H1 (cell line): ENCODE results near the gene NFIA. TPM values are rescaled to one million over a fixed set of nuclear protein-coding genes. Genes with fewer than 3 reads are reported as not detected.

Source experiments
- CTCF ChIA-PET: fragments of 300-600 bp; sonication (Branson Sonifier 250); formaldehyde crosslinking; loops from one replicate; lab custom pipeline; 2021; ENCODE audit not compliant: partially characterized antibody; lab: Charles Lee
- POLR2A ChIA-PET: fragments of 300-600 bp; sonication (Branson Sonifier 250); formaldehyde crosslinking; loops from one replicate; lab custom pipeline; 2021; ENCODE audit warnings: inconsistent platforms; ENCODE audit not compliant: partially characterized antibody; lab: Charles Lee
- DNase-seq, 2 experiments: peaks; one replicate each; pipeline versions ENCODE4 v3.0.0 to v3.0.0-alpha.2; 2010 to 2022; ENCODE audit warnings: low spot score in 2 of 2, low read depth in 1 of 2, mixed read lengths in 1 of 2
- FAIRE-seq: peaks from 2 replicates; lab custom pipeline; 2011; peaks lifted over from hg19 to GRCh38; lab: Jason Lieb, UNC
- H2AFZ ChIP-seq: 2 replicates; pipeline ENCODE4 v1.8.1; 2012; ENCODE audit warnings: low read length, inconsistent platforms
- H2AK5ac ChIP-seq: 2 replicates; pipeline ENCODE4 v1.6.1; 2013; ENCODE audit warnings: low read depth, low read length
- H2BK120ac ChIP-seq: replicated peaks from 2 replicates; pipeline ENCODE3; 2013; ENCODE audit warnings: low read depth, low read length, inconsistent platforms
- H2BK12ac ChIP-seq: 2 replicates; pipeline ENCODE4 v1.6.1; 2013; ENCODE audit warnings: low read depth, low read length
- H2BK15ac ChIP-seq: 2 replicates; pipeline ENCODE4 v1.6.1; 2013; ENCODE audit warnings: low read length
- H2BK20ac ChIP-seq: 2 replicates; pipeline ENCODE4 v1.6.1; 2013; ENCODE audit warnings: low read length
- H2BK5ac ChIP-seq: 2 replicates; pipeline ENCODE4 v1.6.1; 2013; ENCODE audit warnings: low read depth, low read length
- H3K14ac ChIP-seq: 2 replicates; pipeline ENCODE4 v1.6.1; 2013; ENCODE audit warnings: inconsistent platforms; ENCODE audit not compliant: insufficient read length
- H3K18ac ChIP-seq: 2 replicates; pipeline ENCODE4 v1.6.1; 2013; ENCODE audit warnings: low read length; ENCODE audit errors: extremely low read depth
- H3K23ac ChIP-seq: 2 replicates; pipeline ENCODE4 v1.6.1; 2013; ENCODE audit warnings: inconsistent platforms; ENCODE audit not compliant: insufficient read length
- H3K23me2 ChIP-seq: 2 replicates; pipeline ENCODE4 v1.6.1; 2013; ENCODE audit warnings: low read depth, low read length
- H3K27ac ChIP-seq: 2 replicates; pipeline ENCODE4 v1.6.1; 2011; ENCODE audit warnings: low read depth, low read length, inconsistent platforms
- H3K27me3 ChIP-seq, 4 experiments: replicated peaks in 1 of 4; 1 replicate in 1 of 4; 2 replicates in 3 of 4; pipeline versions ENCODE4 v1.6.1 to v1.8.1; 2011 to 2013; ENCODE audit warnings: low read length in 3 of 4, mild to moderate bottlenecking in 3 of 4, inconsistent platforms in 2 of 4, mixed read lengths in 2 of 4, moderate library complexity in 1 of 4; ENCODE audit not compliant: control insufficient read depth in 3 of 4, insufficient read depth in 3 of 4; ENCODE audit errors: extremely low read depth in 1 of 4
- H3K36me3 ChIP-seq, 4 experiments: 2 replicates each; pipeline versions ENCODE4 v1.6.1 to v1.8.1; 2011 to 2013; ENCODE audit warnings: mild to moderate bottlenecking in 4 of 4, low read length in 3 of 4, moderate library complexity in 2 of 4, control low read depth in 1 of 4, inconsistent platforms in 1 of 4; ENCODE audit not compliant: insufficient read depth in 4 of 4, control insufficient read depth in 2 of 4
- H3K4ac ChIP-seq: replicated peaks from 2 replicates; pipeline ENCODE3; 2013; ENCODE audit warnings: low read length, low read depth, mixed read lengths, inconsistent platforms; ENCODE audit not compliant: insufficient read length
- H3K4me1 ChIP-seq, 4 experiments: replicated peaks in 1 of 4; 1 replicate in 1 of 4; 2 replicates in 3 of 4; pipeline versions ENCODE4 v1.6.1 to v1.8.1; 2011 to 2013; ENCODE audit warnings: low read length in 3 of 4, inconsistent platforms in 2 of 4, mixed read lengths in 1 of 4; ENCODE audit not compliant: insufficient read depth in 4 of 4, control insufficient read depth in 3 of 4
- H3K4me2 ChIP-seq, 2 experiments: 2 replicates each; pipeline versions ENCODE4 v1.6.1 to v1.8.1; 2011 to 2013; ENCODE audit warnings: low read depth in 2 of 2, low read length in 2 of 2, control low read depth in 1 of 2, inconsistent platforms in 1 of 2, mild to moderate bottlenecking in 1 of 2; ENCODE audit not compliant: insufficient read depth in 1 of 2
- H3K4me3 ChIP-seq, 4 experiments: fragments of 200-600, 300-600 bp in 1 of 4; sonication (generic), shearing (Covaris generic), sonication (Bioruptor Twin) in 1 of 4; 2 replicates each; pipeline versions ENCODE4 v1.5.1 to v1.8.1; 2011 to 2016; ENCODE audit warnings: low read length in 4 of 4, low read depth in 3 of 4, control low read depth in 2 of 4, inconsistent platforms in 2 of 4, mild to moderate bottlenecking in 2 of 4, mixed read lengths in 1 of 4, moderate library complexity in 1 of 4; ENCODE audit not compliant: insufficient read depth in 2 of 4; ENCODE audit errors: extremely low read depth in 1 of 4
- H3K56ac ChIP-seq: replicated peaks from 2 replicates; pipeline ENCODE3; 2013; ENCODE audit warnings: low read depth, mild to moderate bottlenecking, mixed read lengths, low read length, inconsistent platforms; ENCODE audit not compliant: insufficient read length
- H3K79me1 ChIP-seq: 2 replicates; pipeline ENCODE4 v1.6.1; 2013; ENCODE audit warnings: low read depth, low read length, control low read depth
- H3K79me2 ChIP-seq, 2 experiments: 2 replicates each; pipeline versions ENCODE4 v1.6.1 to v1.8.1; 2012 to 2013; ENCODE audit warnings: low read length in 2 of 2, mild to moderate bottlenecking in 2 of 2, inconsistent platforms in 1 of 2; ENCODE audit not compliant: insufficient read depth in 2 of 2, control insufficient read depth in 1 of 2
- H3K9ac ChIP-seq, 4 experiments: replicated peaks in 1 of 4; 1 replicate in 1 of 4; 2 replicates in 3 of 4; pipeline versions ENCODE4 v1.6.1 to v1.8.1; 2011 to 2013; ENCODE audit warnings: low read depth in 3 of 4, low read length in 3 of 4, control low read depth in 2 of 4, mild to moderate bottlenecking in 2 of 4, moderate library complexity in 2 of 4, inconsistent platforms in 1 of 4; ENCODE audit errors: extremely low read depth in 1 of 4
- H3K9me3 ChIP-seq, 2 experiments: 2 replicates each; pipeline versions ENCODE4 v1.6.1 to v1.8.1; 2012 to 2013; ENCODE audit warnings: mild to moderate bottlenecking in 2 of 2, moderate library complexity in 2 of 2, control low read depth in 1 of 2, inconsistent platforms in 1 of 2, low read depth in 1 of 2, low read length in 1 of 2, mixed read lengths in 1 of 2; ENCODE audit not compliant: insufficient read depth in 2 of 2
- H4K20me1 ChIP-seq, 2 experiments: replicated peaks in 1 of 2; 2 replicates each; pipeline versions ENCODE3 to v1.8.1; 2011 to 2013; ENCODE audit warnings: inconsistent platforms in 2 of 2, low read length in 2 of 2, mild to moderate bottlenecking in 1 of 2; ENCODE audit not compliant: insufficient read depth in 2 of 2, control insufficient read depth in 1 of 2
- H4K5ac ChIP-seq: 2 replicates; pipeline ENCODE4 v1.6.1; 2013; ENCODE audit warnings: low read length, low read depth, mixed read lengths, inconsistent platforms; ENCODE audit not compliant: insufficient read length
- H4K8ac ChIP-seq: 2 replicates; pipeline ENCODE4 v1.8.0; 2013; ENCODE audit warnings: mild to moderate bottlenecking, moderate library complexity, low read length, inconsistent platforms; ENCODE audit not compliant: insufficient read depth; ENCODE audit errors: extremely low read depth
- H4K91ac ChIP-seq: replicated peaks from 2 replicates; pipeline ENCODE3; 2013; ENCODE audit warnings: low read length, mixed read lengths, inconsistent platforms; ENCODE audit not compliant: insufficient read length
- BCL11A ChIP-seq, 2 experiments: IDR thresholded peaks; one replicate each; pipeline ENCODE4 v1.6.1; 2011; ENCODE audit warnings: low read depth in 2 of 2, low read length in 2 of 2, mild to moderate bottlenecking in 2 of 2
- CEBPB ChIP-seq: IDR thresholded peaks from 2 replicates; pipeline ENCODE4 v1.6.1; 2012; ENCODE audit warnings: low read depth, low read length
- CHD1 ChIP-seq: IDR thresholded peaks from 2 replicates; pipeline ENCODE4 v1.6.1; 2012; ENCODE audit warnings: low read depth, low read length, improper control_type of control experiment
- CREB1 ChIP-seq: IDR thresholded peaks from 2 replicates; pipeline ENCODE4 v1.6.1; 2012; ENCODE audit warnings: inconsistent platforms
- CTBP2 ChIP-seq: IDR thresholded peaks from 2 replicates; pipeline ENCODE4 v1.7.0; 2011; ENCODE audit warnings: borderline replicate concordance, mild to moderate bottlenecking, moderate library complexity, mixed read lengths, low read length; ENCODE audit not compliant: insufficient read depth, insufficient read length
- EGR1 ChIP-seq: IDR thresholded peaks from 2 replicates; pipeline ENCODE4 v1.6.1; 2011; ENCODE audit warnings: low read depth, low read length, borderline replicate concordance
- KDM5A ChIP-seq: fragments of 200-600 bp; IDR thresholded peaks from 2 replicates; pipeline ENCODE4 v1.7.1; 2012; ENCODE audit warnings: mild to moderate bottlenecking, low read length, inconsistent platforms, mixed read lengths
- RAD21 ChIP-seq, 2 experiments: IDR thresholded peaks in 1 of 2; conservative IDR thresholded peaks in 1 of 2; 2 replicates each; pipeline ENCODE4 v1.6.1; 2011; ENCODE audit warnings: low read depth in 2 of 2, low read length in 2 of 2, improper control_type of control experiment in 1 of 2, inconsistent platforms in 1 of 2, mild to moderate bottlenecking in 1 of 2, moderate library complexity in 1 of 2
- RBBP5 ChIP-seq: IDR thresholded peaks from 2 replicates; pipeline ENCODE4 v1.7.1; 2012; ENCODE audit warnings: low read depth, mild to moderate bottlenecking, inconsistent platforms, low read length, moderate library complexity, borderline replicate concordance
- RNF2 ChIP-seq: fragments of 200-900, 300-1000 bp; sonication (generic); IDR thresholded peaks from 2 replicates; pipeline ENCODE4 v1.7.1; 2016; ENCODE audit warnings: borderline replicate concordance, low read depth, mild to moderate bottlenecking, antibody characterized with exemption, low read length; ENCODE audit not compliant: poor library complexity, severe bottlenecking; ENCODE audit errors: missing control alignments
- SAP30 ChIP-seq: fragments of 300-600 bp; sonication (generic); IDR thresholded peaks from 2 replicates; pipeline ENCODE4 v1.7.1; 2012; ENCODE audit warnings: low read length, moderate library complexity, mild to moderate bottlenecking, inconsistent platforms; ENCODE audit not compliant: insufficient read depth, insufficient replicate concordance
- TAF1 ChIP-seq: IDR thresholded peaks from 2 replicates; pipeline ENCODE4 v1.6.1; 2011; ENCODE audit warnings: mild to moderate bottlenecking, low read depth, low read length
- WGBS, 2 experiments: shearing (Covaris generic) in 1 of 2; methylation state at CpG; one replicate each; pipeline versions ENCODE4 v1.1.6 to v1.1.7; 2013 to 2015; ENCODE audit warnings: low lambda C conversion rate in 2 of 2, mixed read lengths in 2 of 2, inconsistent platforms in 1 of 2, low coverage in 1 of 2, missing lambda C conversion rate in 1 of 2; ENCODE audit not compliant: insufficient replicate concordance in 2 of 2, insufficient coverage in 1 of 2, insufficient read length in 1 of 2; ENCODE audit errors: extremely low coverage in 1 of 2, missing lambda C conversion rate in 1 of 2; 5-methylcytosine and 5-hydroxymethylcytosine counted together
- polyA plus RNA-seq, 7 experiments: library from polyadenylated mRNA; depleted of rRNA in 3 of 7; stranded (reverse) in 5 of 7; unstranded in 2 of 7; fragments of >200 nt in 5 of 7; fragments of 200-250 nt in 2 of 7; gene quantifications; 1 replicate in 5 of 7; 2 replicates in 1 of 7; 4 replicates in 1 of 7; pipeline versions ENCODE4 v1.2.1 to v1.2.3, GENCODE V29; 2011 to 2013; ENCODE audit warnings: missing spikeins in 2 of 7, mixed read lengths in 2 of 7
- total RNA-seq: library from RNA; stranded (reverse); fragmentation: NEBNext Ultra II Directional; extraction: Animal tissue kit (Norgen Biotek cat#: 25700); gene quantifications from 2 replicates; pipeline ENCODE4 v1.2.1, GENCODE V29; 2021

NFIA gene
- total and polyA plus RNA-seq, 2 of the 8 experiments (the other 6 are each of a cell fraction or from before 2014, with no cell fraction given): 1.8 to 2.3 TPM

DNA sequence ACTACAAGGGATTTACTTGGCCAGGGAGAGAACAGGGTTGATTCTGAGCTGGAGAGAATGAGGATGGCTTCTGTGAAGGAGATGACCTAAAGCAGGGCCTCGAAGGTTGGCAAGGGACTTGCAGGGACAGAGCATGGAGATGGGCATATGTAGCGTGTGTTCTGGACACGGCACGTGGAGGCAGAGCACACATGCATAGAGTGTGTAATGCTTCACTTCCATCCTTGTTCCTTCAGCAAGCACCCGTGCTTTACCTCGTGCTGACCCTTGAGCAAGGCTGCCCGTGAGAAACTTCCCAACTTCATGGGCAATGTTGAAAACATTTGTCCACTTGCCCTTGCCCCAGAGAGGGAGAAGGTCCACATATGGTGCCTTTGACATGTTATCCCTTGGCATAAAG, 33.1 kb downstream of the NFIA start (continued):
- no peak for TF ChIP-seq CHD1

GRCh38 chr1:61116421-61116820, 34.1 kb downstream of the NFIA start:
- Histone ChIP-seq H3K56ac (no peak overlapping the region), H2AFZ (no peak overlapping the region), H4K91ac (no peak overlapping the region), H3K9ac (no peak overlapping the region), H3K27me3 (no peaks in the 10 kb centered on the region), H2BK20ac (no peak overlapping the region), H3K4me2 (no peak overlapping the region), H2BK12ac (no peak overlapping the region), H3K36me3 (no peaks in the 10 kb centered on the region), H4K20me1 (no peaks in the 10 kb centered on the region), H3K4me3 (no peak overlapping the region), H3K27ac (no peak overlapping the region), H2BK120ac (no peak overlapping the region), H3K4me1 (peaks cover 0 to 7% (median under 1%) of the 10 kb centered on the region in 4 experiments; a peak in 2 of 7 replicates), H3K4ac (no peak overlapping the region), H3K9me3 (no peaks in the 10 kb centered on the region), H4K8ac (no peak overlapping the region), H3K79me1 (no peaks in the 10 kb centered on the region), H3K79me2 (no peaks in the 10 kb centered on the region), H3K23me2 (no peaks in the 10 kb centered on the region), H2AK5ac (no peak overlapping the region), H3K23ac (no peak overlapping the region), H3K18ac (no peak overlapping the region), H3K14ac (no peak overlapping the region), H2BK15ac (no peak overlapping the region), H4K5ac (no peak overlapping the region), H2BK5ac (no peak overlapping the region)
- 89% methylated on average over 6 of the region's 6 CpGs; no CpG with 5 or more reads in 1 of the 2 experiments for WGBS, 2 experiments
- ChIA-PET CTCF (no interaction called here), POLR2A (no interaction called here)
- DNase-seq (no peak), FAIRE-seq (no peak)
- no peak for TF ChIP-seq RNF2
- TF ChIP-seq RAD21 (IDR thresholded peaks at IDR 0.05 in 1 of 2, conservative IDR thresholded peaks at IDR 0.05 in 1 of 2; ENCODE audit: low read depth in 2 of 2, low read length in 2 of 2): no peak
- TF ChIP-seq TAF1: no peak
- no peak for TF ChIP-seq CREB1
- no peak for TF ChIP-seq SAP30
- TF ChIP-seq EGR1: no peak
- TF ChIP-seq KDM5A: no peak
- no peak for TF ChIP-seq BCL11A (IDR thresholded peaks at IDR 0.05; ENCODE audit: low read depth in 2 of 2, low read length in 2 of 2)
- no peak for TF ChIP-seq CTBP2
- no peak for TF ChIP-seq CEBPB
- no peak for TF ChIP-seq RBBP5
